H1 (cell line): ENCODE results near the gene PTPN12. TPM values are rescaled to one million over a fixed set of nuclear protein-coding genes. Genes with fewer than 3 reads are reported as not detected.

ENCODE experiments used
- CTCF ChIA-PET: fragments of 300-600 bp; sonication (Branson Sonifier 250); formaldehyde crosslinking; loops from one replicate; lab custom pipeline; 2021; ENCODE audit not compliant: partially characterized antibody; lab: Charles Lee
- POLR2A ChIA-PET: fragments of 300-600 bp; sonication (Branson Sonifier 250); formaldehyde crosslinking; loops from one replicate; lab custom pipeline; 2021; ENCODE audit warnings: inconsistent platforms; ENCODE audit not compliant: partially characterized antibody; lab: Charles Lee
- DNase-seq, 2 experiments: peaks; one replicate each; pipeline versions ENCODE4 v3.0.0 to v3.0.0-alpha.2; 2010 to 2022; ENCODE audit warnings: low spot score in 2 of 2, low read depth in 1 of 2, mixed read lengths in 1 of 2
- FAIRE-seq: peaks from 2 replicates; lab custom pipeline; 2011; peaks lifted over from hg19 to GRCh38; lab: Jason Lieb, UNC
- H2AFZ ChIP-seq: 2 replicates; pipeline ENCODE4 v1.8.1; 2012; ENCODE audit warnings: low read length, inconsistent platforms
- H2AK5ac ChIP-seq: 2 replicates; pipeline ENCODE4 v1.6.1; 2013; ENCODE audit warnings: low read depth, low read length
- H2BK120ac ChIP-seq: replicated peaks from 2 replicates; pipeline ENCODE3; 2013; ENCODE audit warnings: low read depth, low read length, inconsistent platforms
- H2BK12ac ChIP-seq: 2 replicates; pipeline ENCODE4 v1.6.1; 2013; ENCODE audit warnings: low read depth, low read length
- H2BK15ac ChIP-seq: 2 replicates; pipeline ENCODE4 v1.6.1; 2013; ENCODE audit warnings: low read length
- H2BK20ac ChIP-seq: 2 replicates; pipeline ENCODE4 v1.6.1; 2013; ENCODE audit warnings: low read length
- H2BK5ac ChIP-seq: 2 replicates; pipeline ENCODE4 v1.6.1; 2013; ENCODE audit warnings: low read depth, low read length
- H3K14ac ChIP-seq: 2 replicates; pipeline ENCODE4 v1.6.1; 2013; ENCODE audit warnings: inconsistent platforms; ENCODE audit not compliant: insufficient read length
- H3K18ac ChIP-seq: 2 replicates; pipeline ENCODE4 v1.6.1; 2013; ENCODE audit warnings: low read length; ENCODE audit errors: extremely low read depth
- H3K23ac ChIP-seq: 2 replicates; pipeline ENCODE4 v1.6.1; 2013; ENCODE audit warnings: inconsistent platforms; ENCODE audit not compliant: insufficient read length
- H3K23me2 ChIP-seq: 2 replicates; pipeline ENCODE4 v1.6.1; 2013; ENCODE audit warnings: low read depth, low read length
- H3K27ac ChIP-seq: 2 replicates; pipeline ENCODE4 v1.6.1; 2011; ENCODE audit warnings: low read depth, low read length, inconsistent platforms
- H3K27me3 ChIP-seq, 4 experiments: replicated peaks in 1 of 4; 1 replicate in 1 of 4; 2 replicates in 3 of 4; pipeline versions ENCODE4 v1.6.1 to v1.8.1; 2011 to 2013; ENCODE audit warnings: low read length in 3 of 4, mild to moderate bottlenecking in 3 of 4, inconsistent platforms in 2 of 4, mixed read lengths in 2 of 4, moderate library complexity in 1 of 4; ENCODE audit not compliant: control insufficient read depth in 3 of 4, insufficient read depth in 3 of 4; ENCODE audit errors: extremely low read depth in 1 of 4
- H3K36me3 ChIP-seq, 4 experiments: 2 replicates each; pipeline versions ENCODE4 v1.6.1 to v1.8.1; 2011 to 2013; ENCODE audit warnings: mild to moderate bottlenecking in 4 of 4, low read length in 3 of 4, moderate library complexity in 2 of 4, control low read depth in 1 of 4, inconsistent platforms in 1 of 4; ENCODE audit not compliant: insufficient read depth in 4 of 4, control insufficient read depth in 2 of 4
- H3K4ac ChIP-seq: replicated peaks from 2 replicates; pipeline ENCODE3; 2013; ENCODE audit warnings: low read length, low read depth, mixed read lengths, inconsistent platforms; ENCODE audit not compliant: insufficient read length
- H3K4me1 ChIP-seq, 4 experiments: replicated peaks in 1 of 4; 1 replicate in 1 of 4; 2 replicates in 3 of 4; pipeline versions ENCODE4 v1.6.1 to v1.8.1; 2011 to 2013; ENCODE audit warnings: low read length in 3 of 4, inconsistent platforms in 2 of 4, mixed read lengths in 1 of 4; ENCODE audit not compliant: insufficient read depth in 4 of 4, control insufficient read depth in 3 of 4
- H3K4me2 ChIP-seq, 2 experiments: 2 replicates each; pipeline versions ENCODE4 v1.6.1 to v1.8.1; 2011 to 2013; ENCODE audit warnings: low read depth in 2 of 2, low read length in 2 of 2, control low read depth in 1 of 2, inconsistent platforms in 1 of 2, mild to moderate bottlenecking in 1 of 2; ENCODE audit not compliant: insufficient read depth in 1 of 2
- H3K4me3 ChIP-seq, 4 experiments: fragments of 200-600, 300-600 bp in 1 of 4; sonication (generic), shearing (Covaris generic), sonication (Bioruptor Twin) in 1 of 4; 2 replicates each; pipeline versions ENCODE4 v1.5.1 to v1.8.1; 2011 to 2016; ENCODE audit warnings: low read length in 4 of 4, low read depth in 3 of 4, control low read depth in 2 of 4, inconsistent platforms in 2 of 4, mild to moderate bottlenecking in 2 of 4, mixed read lengths in 1 of 4, moderate library complexity in 1 of 4; ENCODE audit not compliant: insufficient read depth in 2 of 4; ENCODE audit errors: extremely low read depth in 1 of 4
- H3K56ac ChIP-seq: replicated peaks from 2 replicates; pipeline ENCODE3; 2013; ENCODE audit warnings: low read depth, mild to moderate bottlenecking, mixed read lengths, low read length, inconsistent platforms; ENCODE audit not compliant: insufficient read length
- H3K79me1 ChIP-seq: 2 replicates; pipeline ENCODE4 v1.6.1; 2013; ENCODE audit warnings: low read depth, low read length, control low read depth
- H3K79me2 ChIP-seq, 2 experiments: 2 replicates each; pipeline versions ENCODE4 v1.6.1 to v1.8.1; 2012 to 2013; ENCODE audit warnings: low read length in 2 of 2, mild to moderate bottlenecking in 2 of 2, inconsistent platforms in 1 of 2; ENCODE audit not compliant: insufficient read depth in 2 of 2, control insufficient read depth in 1 of 2
- H3K9ac ChIP-seq, 4 experiments: replicated peaks in 1 of 4; 1 replicate in 1 of 4; 2 replicates in 3 of 4; pipeline versions ENCODE4 v1.6.1 to v1.8.1; 2011 to 2013; ENCODE audit warnings: low read depth in 3 of 4, low read length in 3 of 4, control low read depth in 2 of 4, mild to moderate bottlenecking in 2 of 4, moderate library complexity in 2 of 4, inconsistent platforms in 1 of 4; ENCODE audit errors: extremely low read depth in 1 of 4
- H3K9me3 ChIP-seq, 2 experiments: 2 replicates each; pipeline versions ENCODE4 v1.6.1 to v1.8.1; 2012 to 2013; ENCODE audit warnings: mild to moderate bottlenecking in 2 of 2, moderate library complexity in 2 of 2, control low read depth in 1 of 2, inconsistent platforms in 1 of 2, low read depth in 1 of 2, low read length in 1 of 2, mixed read lengths in 1 of 2; ENCODE audit not compliant: insufficient read depth in 2 of 2
- H4K20me1 ChIP-seq, 2 experiments: replicated peaks in 1 of 2; 2 replicates each; pipeline versions ENCODE3 to v1.8.1; 2011 to 2013; ENCODE audit warnings: inconsistent platforms in 2 of 2, low read length in 2 of 2, mild to moderate bottlenecking in 1 of 2; ENCODE audit not compliant: insufficient read depth in 2 of 2, control insufficient read depth in 1 of 2
- H4K5ac ChIP-seq: 2 replicates; pipeline ENCODE4 v1.6.1; 2013; ENCODE audit warnings: low read length, low read depth, mixed read lengths, inconsistent platforms; ENCODE audit not compliant: insufficient read length
- H4K8ac ChIP-seq: 2 replicates; pipeline ENCODE4 v1.8.0; 2013; ENCODE audit warnings: mild to moderate bottlenecking, moderate library complexity, low read length, inconsistent platforms; ENCODE audit not compliant: insufficient read depth; ENCODE audit errors: extremely low read depth
- H4K91ac ChIP-seq: replicated peaks from 2 replicates; pipeline ENCODE3; 2013; ENCODE audit warnings: low read length, mixed read lengths, inconsistent platforms; ENCODE audit not compliant: insufficient read length
- CBX8 ChIP-seq: fragments of 300-800, 300-1000 bp; sonication (generic); IDR thresholded peaks from 2 replicates; pipeline ENCODE4 v1.7.1; 2016; ENCODE audit warnings: low read depth, low read length, borderline replicate concordance
- CEBPB ChIP-seq: IDR thresholded peaks from 2 replicates; pipeline ENCODE4 v1.6.1; 2012; ENCODE audit warnings: low read depth, low read length
- CREB1 ChIP-seq: IDR thresholded peaks from 2 replicates; pipeline ENCODE4 v1.6.1; 2012; ENCODE audit warnings: inconsistent platforms
- EZH2 ChIP-seq: fragments of 200-600 bp; sonication (generic); IDR thresholded peaks from 2 replicates; pipeline ENCODE4 v1.7.1; 2012; ENCODE audit warnings: low read depth, mild to moderate bottlenecking, moderate library complexity, low read length, inconsistent platforms; ENCODE audit not compliant: severe bottlenecking
- HDAC6 ChIP-seq: IDR thresholded peaks from one replicate; pipeline ENCODE4 v1.7.1; 2012; ENCODE audit warnings: low read depth, mild to moderate bottlenecking, inconsistent platforms, low read length, moderate library complexity
- JUN ChIP-seq: IDR thresholded peaks from 2 replicates; pipeline ENCODE4 v1.6.1; 2011; ENCODE audit warnings: low read depth, mild to moderate bottlenecking, improper control_type of control experiment, low read length
- KDM1A ChIP-seq: fragments of 200-600, 300-600 bp; sonication (generic); IDR thresholded peaks from 2 replicates; pipeline ENCODE4 v1.7.1; 2016; ENCODE audit warnings: mild to moderate bottlenecking, low read length, borderline replicate concordance
- KDM4A ChIP-seq: IDR thresholded peaks from one replicate; pipeline ENCODE4 v1.7.1; 2012; ENCODE audit warnings: low read depth, mild to moderate bottlenecking, moderate library complexity, low read length, inconsistent platforms; ENCODE audit not compliant: severe bottlenecking
- NRF1 ChIP-seq: IDR thresholded peaks from 2 replicates; pipeline ENCODE4 v1.6.1; 2011; ENCODE audit warnings: mild to moderate bottlenecking, low read depth, low read length, improper control_type of control experiment
- POLR2A ChIP-seq, 2 experiments: IDR thresholded peaks; 1 replicate in 1 of 2; 2 replicates in 1 of 2; pipeline ENCODE4 v1.6.1; 2011; ENCODE audit warnings: low read depth in 2 of 2, low read length in 2 of 2, mild to moderate bottlenecking in 2 of 2; ENCODE audit errors: control extremely low read depth in 1 of 2
- RNF2 ChIP-seq: fragments of 200-900, 300-1000 bp; sonication (generic); IDR thresholded peaks from 2 replicates; pipeline ENCODE4 v1.7.1; 2016; ENCODE audit warnings: borderline replicate concordance, low read depth, mild to moderate bottlenecking, antibody characterized with exemption, low read length; ENCODE audit not compliant: poor library complexity, severe bottlenecking; ENCODE audit errors: missing control alignments
- SAP30 ChIP-seq: fragments of 300-600 bp; sonication (generic); IDR thresholded peaks from 2 replicates; pipeline ENCODE4 v1.7.1; 2012; ENCODE audit warnings: low read length, moderate library complexity, mild to moderate bottlenecking, inconsistent platforms; ENCODE audit not compliant: insufficient read depth, insufficient replicate concordance
- SP1 ChIP-seq: IDR thresholded peaks from 2 replicates; pipeline ENCODE4 v1.6.1; 2011; ENCODE audit warnings: low read depth, low read length
- SRF ChIP-seq: IDR thresholded peaks from 2 replicates; pipeline ENCODE4 v1.6.1; 2011; ENCODE audit warnings: mild to moderate bottlenecking, low read depth, low read length, moderate library complexity
- TEAD4 ChIP-seq: IDR thresholded peaks from 2 replicates; pipeline ENCODE4 v1.6.1; 2012; ENCODE audit warnings: low read depth, low read length, inconsistent platforms, mixed read lengths
- WGBS, 2 experiments: shearing (Covaris generic) in 1 of 2; methylation state at CpG; one replicate each; pipeline versions ENCODE4 v1.1.6 to v1.1.7; 2013 to 2015; ENCODE audit warnings: low lambda C conversion rate in 2 of 2, mixed read lengths in 2 of 2, inconsistent platforms in 1 of 2, low coverage in 1 of 2, missing lambda C conversion rate in 1 of 2; ENCODE audit not compliant: insufficient replicate concordance in 2 of 2, insufficient coverage in 1 of 2, insufficient read length in 1 of 2; ENCODE audit errors: extremely low coverage in 1 of 2, missing lambda C conversion rate in 1 of 2; 5-methylcytosine and 5-hydroxymethylcytosine counted together
- polyA plus RNA-seq, 7 experiments: library from polyadenylated mRNA; depleted of rRNA in 3 of 7; stranded (reverse) in 5 of 7; unstranded in 2 of 7; fragments of >200 nt in 5 of 7; fragments of 200-250 nt in 2 of 7; gene quantifications; 1 replicate in 5 of 7; 2 replicates in 1 of 7; 4 replicates in 1 of 7; pipeline versions ENCODE4 v1.2.1 to v1.2.3, GENCODE V29; 2011 to 2013; ENCODE audit warnings: missing spikeins in 2 of 7, mixed read lengths in 2 of 7
- total RNA-seq: library from RNA; stranded (reverse); fragmentation: NEBNext Ultra II Directional; extraction: Animal tissue kit (Norgen Biotek cat#: 25700); gene quantifications from 2 replicates; pipeline ENCODE4 v1.2.1, GENCODE V29; 2021

Gene PTPN12
- total and polyA plus RNA-seq, 2 of the 8 experiments (the other 6 are each of a cell fraction or from before 2014, with no cell fraction given), result 39.7 to 132 TPM

- Histone ChIP-seq H3K27me3 (no peaks in the 10 kb centered on the region), H2AK5ac (no peak overlapping the region), H3K4ac (no peak overlapping the region), H3K9me3 (no peaks in the 10 kb centered on the region), H3K14ac (no peak overlapping the region), H3K79me1 (no peaks in the 10 kb centered on the region), H4K20me1 (peaks cover 0 to 2% of the 10 kb centered on the region in 2 experiments), H3K79me2 (0 out of 4 replicates have a peak, but pooled peaks cover 0 to 1% of the 10 kb centered on the region in 2 experiments), H2BK5ac (no peak overlapping the region), H2BK20ac (no peak overlapping the region), H3K36me3 (peaks cover 0 to 19% (median 9%) of the 10 kb centered on the region in 4 experiments; a peak in 2 of 8 replicates), H2BK15ac (no peak overlapping the region), H4K91ac (no peak overlapping the region), H3K4me3 (no peak overlapping the region), H3K27ac (no peak overlapping the region), H3K56ac (no peak overlapping the region), H3K23me2 (no peaks in the 10 kb centered on the region), H3K23ac (no peak overlapping the region), H4K8ac (no peak overlapping the region), H3K9ac (no peak overlapping the region), H3K18ac (no peak overlapping the region), H2BK120ac (no peak overlapping the region), H2AFZ (no peak overlapping the region), H3K4me1 (peaks cover 0 to 6% (median 4%) of the 10 kb centered on the region in 4 experiments; a peak in 3 of 7 replicates), H2BK12ac (no peak overlapping the region), H3K4me2 (no peak overlapping the region), H4K5ac (no peak overlapping the region)
- 95% methylated on average over 7 of the region's 7 CpGs; no CpG with 5 or more reads in 1 of the 2 experiments for WGBS, 2 experiments
- FAIRE-seq, result no peak
- no peak for DNase-seq
- POLR2A ChIA-PET, result no interaction called here
- CTCF ChIA-PET, result interaction anchor here (1.1 to 1.2 kb wide), 2 partner anchors 21 to 226 kb away, joined by 3 read pairs; no protein-coding TSS in a partner anchor
- no peak for TF ChIP-seq POLR2A (IDR thresholded peaks at IDR 0.05; ENCODE audit: control extremely low read depth in 1 of 2, low read depth in 2 of 2, low read length in 2 of 2)
- no peak for TF ChIP-seq EZH2
- TF ChIP-seq SRF, result no peak
- no peak for TF ChIP-seq HDAC6
- TF ChIP-seq CBX8, result no peak
- no peak for TF ChIP-seq JUN
- TF ChIP-seq TEAD4, result no peak
- no peak for TF ChIP-seq SP1
- TF ChIP-seq NRF1, result no peak
- no peak for TF ChIP-seq CREB1
- no peak for TF ChIP-seq RNF2
- TF ChIP-seq KDM4A, result no peak
- TF ChIP-seq KDM1A, result no peak
- TF ChIP-seq CEBPB, result no peak
- TF ChIP-seq SAP30, result no peak
These were observed 143.2 kb downstream of the PTPN12 start for GRCh38 chr7:77680266-77680665.
